Progenitor cell of endocrine pancreas (in vitro differentiated cells): ENCODE results near the gene DIS3L2. TPM values are rescaled to one million over a fixed set of nuclear protein-coding genes. Genes with fewer than 3 reads are reported as not detected.
"Not testable (repeated sequence)": the region's sequence is repeated elsewhere in the genome, so short reads cannot be mapped to it uniquely, and the experiment has no call there.

Experiments
- DNase-seq: peaks from one replicate; pipeline ENCODE4 v3.0.0; 2021; ENCODE audit warnings: low spot score; ENCODE audit not compliant: unreplicated experiment
- H3K27ac Mint-ChIP-seq: 2 replicates; pipeline ENCODE4 v1.8.0; 2021; ENCODE audit warnings: mild to moderate bottlenecking, moderate library complexity, mixed read lengths
- H3K27me3 Mint-ChIP-seq: 2 replicates; pipeline ENCODE4 v1.8.0; 2021; ENCODE audit warnings: mixed read lengths
- H3K36me3 Mint-ChIP-seq: 2 replicates; pipeline ENCODE4 v1.8.0; 2022; ENCODE audit warnings: mixed read lengths; ENCODE audit not compliant: insufficient read depth
- H3K4me1 Mint-ChIP-seq: 2 replicates; pipeline ENCODE4 v1.8.0; 2021; ENCODE audit warnings: low read depth, mixed read lengths
- H3K4me3 Mint-ChIP-seq: 2 replicates; pipeline ENCODE4 v1.8.0; 2021; ENCODE audit warnings: low read depth, mild to moderate bottlenecking, moderate library complexity, mixed read lengths
- H3K9me3 Mint-ChIP-seq: 2 replicates; pipeline ENCODE4 v1.8.0; 2021; ENCODE audit warnings: low read depth, mixed read lengths
- CTCF ChIP-seq: fragments of 200-600 bp; sonication (generic); IDR thresholded peaks from one replicate; pipeline ENCODE4 v1.5.0; 2021; ENCODE audit warnings: antibody characterized with exemption, mild to moderate bottlenecking; ENCODE audit not compliant: unreplicated experiment
- total RNA-seq: library from RNA; stranded (reverse); gene quantifications from 2 replicates; pipeline ENCODE4 v1.2.1, GENCODE V29; 2021

The DIS3L2 gene
- total RNA-seq, 1 donor from 2014 or later = 59.3 TPM

GRCh38 chr2:232336241-232336736 lies 374.8 kb downstream of the DIS3L2 start:
- H3K9me3 Mint-ChIP-seq = no peaks in the 10 kb centered on the region
- no peak for TF ChIP-seq CTCF
- peaks cover 3% of the 10 kb centered on the region for H3K36me3 Mint-ChIP-seq
- no peaks in the 10 kb centered on the region for H3K4me1 Mint-ChIP-seq
- peak; percentile 8 for DNase-seq
- no peaks in the 10 kb centered on the region for H3K27me3 Mint-ChIP-seq
- H3K4me3 Mint-ChIP-seq = no peak overlapping the region
- no peak overlapping the region for H3K27ac Mint-ChIP-seq

- DNase-seq = no peak
- Mint-ChIP-seq H3K27ac (no peak overlapping the region), H3K4me1 (no peaks in the 10 kb centered on the region), H3K27me3 (no peaks in the 10 kb centered on the region), H3K9me3 (no peaks in the 10 kb centered on the region), H3K36me3 (peaks cover 3% of the 10 kb centered on the region), H3K4me3 (no peak overlapping the region)
- no peak for TF ChIP-seq CTCF
Measured at GRCh38 chr2:232336981-232337720, 375.6 kb downstream of the DIS3L2 start.

- not testable (repeated sequence) for H3K27ac Mint-ChIP-seq, H3K27me3 Mint-ChIP-seq, H3K4me3 Mint-ChIP-seq, H3K4me1 Mint-ChIP-seq, H3K36me3 Mint-ChIP-seq, DNase-seq, H3K9me3 Mint-ChIP-seq
Measured at GRCh38 chr2:232338094-232338758, 376.7 kb downstream of the DIS3L2 start.

GRCh38 chr2:232338759-232339106 lies 377.2 kb downstream of the DIS3L2 start:
- no peak for DNase-seq
- H3K4me3 Mint-ChIP-seq = no peak overlapping the region
- no peaks in the 10 kb centered on the region for H3K9me3 Mint-ChIP-seq
- no peaks in the 10 kb centered on the region for H3K4me1 Mint-ChIP-seq
- no peak overlapping the region for H3K27ac Mint-ChIP-seq
- TF ChIP-seq CTCF = no peak
- peaks cover 3% of the 10 kb centered on the region for H3K36me3 Mint-ChIP-seq
- H3K27me3 Mint-ChIP-seq = no peaks in the 10 kb centered on the region

- no peak for TF ChIP-seq CTCF
- H3K36me3 Mint-ChIP-seq = peaks cover 3% of the 10 kb centered on the region
Measured at GRCh38 chr2:232339121-232340081, 377.9 kb downstream of the DIS3L2 start.

More at GRCh38 chr2:232339121-232340081, 377.9 kb downstream of the DIS3L2 start:
- peak overlapping the region; percentile 45 for H3K27ac Mint-ChIP-seq
- no peak for DNase-seq
- H3K4me3 Mint-ChIP-seq = no peak overlapping the region
- H3K4me1 Mint-ChIP-seq = no peaks in the 10 kb centered on the region
- no peaks in the 10 kb centered on the region for H3K27me3 Mint-ChIP-seq
- H3K9me3 Mint-ChIP-seq = no peaks in the 10 kb centered on the region
